Measurements from ENCODE around the gene CLEC4F. TPM values are rescaled to one million over a fixed set of nuclear protein-coding genes. Genes with fewer than 3 reads are reported as not detected.

Gene CLEC4F
- total and polyA plus RNA-seq, 4 donors = 0.03 to 0.25 (median 0.19) TPM; not detected in 1

DNA sequence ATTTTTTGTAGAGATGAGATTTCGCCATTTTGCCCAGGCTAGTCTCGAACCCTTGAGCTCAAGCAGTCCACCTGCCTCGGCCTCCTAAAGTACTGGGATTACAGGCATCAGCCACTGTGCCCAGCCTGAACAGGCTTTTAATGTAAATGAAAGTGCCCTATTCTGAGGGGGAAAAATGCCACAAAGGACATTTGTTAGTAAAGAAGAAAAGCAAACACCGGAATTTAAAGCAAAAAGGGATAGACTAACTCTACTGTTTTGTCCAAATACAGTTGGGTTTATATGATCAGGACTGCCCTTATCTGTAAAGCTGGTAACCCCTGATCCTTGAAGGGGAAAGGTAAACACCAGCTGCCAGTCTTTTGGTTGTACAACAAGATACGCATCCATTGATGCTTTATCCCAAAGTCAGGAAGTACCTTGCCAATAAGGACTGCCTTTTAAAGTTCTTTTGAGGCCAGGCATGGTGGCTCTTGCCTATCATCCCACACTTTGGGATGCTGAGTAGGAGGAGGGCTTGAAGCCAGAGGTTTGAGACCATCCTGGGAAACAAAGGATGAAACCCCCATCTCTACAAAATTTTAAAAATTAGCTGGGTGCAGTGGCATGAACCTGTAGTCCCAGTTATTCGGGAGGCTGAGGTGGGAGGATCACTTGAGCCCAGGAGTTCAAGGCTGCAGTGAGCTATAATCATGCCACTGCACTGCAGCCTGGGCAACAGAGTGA, 13.1 kb downstream of the CLEC4F start:
- no peak overlapping the region for H3K4me3 ChIP-seq (ENCODE audit: low read depth in 1 of 3, low read length in 3 of 3)
- H3K27ac ChIP-seq (ENCODE audit: low read depth in 1 of 2, low read length in 2 of 2) = no peak overlapping the region
- H3K4me1 ChIP-seq (ENCODE audit: control insufficient read depth in 4 of 4, insufficient read depth in 4 of 4, low read length in 3 of 4) = no peaks in the 10 kb centered on the region
- no peaks in the 10 kb centered on the region for H3K36me3 ChIP-seq (ENCODE audit: control insufficient read depth in 4 of 4, insufficient read depth in 3 of 4, low read depth in 1 of 4, low read length in 3 of 4)
- no peak overlapping the region for H3K9ac ChIP-seq (ENCODE audit: low read depth in 1 of 2, low read length in 2 of 2)
- no peaks in the 10 kb centered on the region for H3K9me3 ChIP-seq (ENCODE audit: control insufficient read depth in 4 of 4, low read length in 3 of 4)
- TF ChIP-seq NR2F2 (IDR thresholded peaks at IDR 0.05) (no peak), JUND (IDR thresholded peaks at IDR 0.05) (no peak), FOXA2 (IDR thresholded peaks at IDR 0.05) (no peak), FOXA1 (IDR thresholded peaks at IDR 0.05) (no peak), YY1 (IDR thresholded peaks at IDR 0.05) (no peak), EGR1 (IDR thresholded peaks at IDR 0.05; ENCODE audit: low read depth in 2 of 2) (no peak), HNF4G (IDR thresholded peaks at IDR 0.05) (no peak), GABPA (IDR thresholded peaks at IDR 0.05 in 1 of 2, conservative IDR thresholded peaks at IDR 0.05 in 1 of 2) (no peak), TAF1 (conservative IDR thresholded peaks at IDR 0.05) (no peak)
- TF ChIP-seq, protein P1, sequence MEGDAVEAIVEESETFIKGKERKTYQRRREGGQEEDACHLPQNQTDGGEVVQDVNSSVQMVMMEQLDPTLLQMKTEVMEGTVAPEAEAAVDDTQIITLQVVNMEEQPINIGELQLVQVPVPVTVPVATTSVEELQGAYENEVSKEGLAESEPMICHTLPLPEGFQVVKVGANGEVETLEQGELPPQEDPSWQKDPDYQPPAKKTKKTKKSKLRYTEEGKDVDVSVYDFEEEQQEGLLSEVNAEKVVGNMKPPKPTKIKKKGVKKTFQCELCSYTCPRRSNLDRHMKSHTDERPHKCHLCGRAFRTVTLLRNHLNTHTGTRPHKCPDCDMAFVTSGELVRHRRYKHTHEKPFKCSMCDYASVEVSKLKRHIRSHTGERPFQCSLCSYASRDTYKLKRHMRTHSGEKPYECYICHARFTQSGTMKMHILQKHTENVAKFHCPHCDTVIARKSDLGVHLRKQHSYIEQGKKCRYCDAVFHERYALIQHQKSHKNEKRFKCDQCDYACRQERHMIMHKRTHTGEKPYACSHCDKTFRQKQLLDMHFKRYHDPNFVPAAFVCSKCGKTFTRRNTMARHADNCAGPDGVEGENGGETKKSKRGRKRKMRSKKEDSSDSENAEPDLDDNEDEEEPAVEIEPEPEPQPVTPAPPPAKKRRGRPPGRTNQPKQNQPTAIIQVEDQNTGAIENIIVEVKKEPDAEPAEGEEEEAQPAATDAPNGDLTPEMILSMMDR (IDR thresholded peaks at IDR 0.05; ENCODE audit: low read depth, low read length, missing input control) = no peak
- TF ChIP-seq, protein P2, sequence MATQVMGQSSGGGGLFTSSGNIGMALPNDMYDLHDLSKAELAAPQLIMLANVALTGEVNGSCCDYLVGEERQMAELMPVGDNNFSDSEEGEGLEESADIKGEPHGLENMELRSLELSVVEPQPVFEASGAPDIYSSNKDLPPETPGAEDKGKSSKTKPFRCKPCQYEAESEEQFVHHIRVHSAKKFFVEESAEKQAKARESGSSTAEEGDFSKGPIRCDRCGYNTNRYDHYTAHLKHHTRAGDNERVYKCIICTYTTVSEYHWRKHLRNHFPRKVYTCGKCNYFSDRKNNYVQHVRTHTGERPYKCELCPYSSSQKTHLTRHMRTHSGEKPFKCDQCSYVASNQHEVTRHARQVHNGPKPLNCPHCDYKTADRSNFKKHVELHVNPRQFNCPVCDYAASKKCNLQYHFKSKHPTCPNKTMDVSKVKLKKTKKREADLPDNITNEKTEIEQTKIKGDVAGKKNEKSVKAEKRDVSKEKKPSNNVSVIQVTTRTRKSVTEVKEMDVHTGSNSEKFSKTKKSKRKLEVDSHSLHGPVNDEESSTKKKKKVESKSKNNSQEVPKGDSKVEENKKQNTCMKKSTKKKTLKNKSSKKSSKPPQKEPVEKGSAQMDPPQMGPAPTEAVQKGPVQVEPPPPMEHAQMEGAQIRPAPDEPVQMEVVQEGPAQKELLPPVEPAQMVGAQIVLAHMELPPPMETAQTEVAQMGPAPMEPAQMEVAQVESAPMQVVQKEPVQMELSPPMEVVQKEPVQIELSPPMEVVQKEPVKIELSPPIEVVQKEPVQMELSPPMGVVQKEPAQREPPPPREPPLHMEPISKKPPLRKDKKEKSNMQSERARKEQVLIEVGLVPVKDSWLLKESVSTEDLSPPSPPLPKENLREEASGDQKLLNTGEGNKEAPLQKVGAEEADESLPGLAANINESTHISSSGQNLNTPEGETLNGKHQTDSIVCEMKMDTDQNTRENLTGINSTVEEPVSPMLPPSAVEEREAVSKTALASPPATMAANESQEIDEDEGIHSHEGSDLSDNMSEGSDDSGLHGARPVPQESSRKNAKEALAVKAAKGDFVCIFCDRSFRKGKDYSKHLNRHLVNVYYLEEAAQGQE (IDR thresholded peaks at IDR 0.05) = no peak
- TF ChIP-seq, protein P3, sequence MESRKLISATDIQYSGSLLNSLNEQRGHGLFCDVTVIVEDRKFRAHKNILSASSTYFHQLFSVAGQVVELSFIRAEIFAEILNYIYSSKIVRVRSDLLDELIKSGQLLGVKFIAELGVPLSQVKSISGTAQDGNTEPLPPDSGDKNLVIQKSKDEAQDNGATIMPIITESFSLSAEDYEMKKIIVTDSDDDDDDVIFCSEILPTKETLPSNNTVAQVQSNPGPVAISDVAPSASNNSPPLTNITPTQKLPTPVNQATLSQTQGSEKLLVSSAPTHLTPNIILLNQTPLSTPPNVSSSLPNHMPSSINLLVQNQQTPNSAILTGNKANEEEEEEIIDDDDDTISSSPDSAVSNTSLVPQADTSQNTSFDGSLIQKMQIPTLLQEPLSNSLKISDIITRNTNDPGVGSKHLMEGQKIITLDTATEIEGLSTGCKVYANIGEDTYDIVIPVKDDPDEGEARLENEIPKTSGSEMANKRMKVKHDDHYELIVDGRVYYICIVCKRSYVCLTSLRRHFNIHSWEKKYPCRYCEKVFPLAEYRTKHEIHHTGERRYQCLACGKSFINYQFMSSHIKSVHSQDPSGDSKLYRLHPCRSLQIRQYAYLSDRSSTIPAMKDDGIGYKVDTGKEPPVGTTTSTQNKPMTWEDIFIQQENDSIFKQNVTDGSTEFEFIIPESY (IDR thresholded peaks at IDR 0.05) = no peak
- TF ChIP-seq, protein P4, sequence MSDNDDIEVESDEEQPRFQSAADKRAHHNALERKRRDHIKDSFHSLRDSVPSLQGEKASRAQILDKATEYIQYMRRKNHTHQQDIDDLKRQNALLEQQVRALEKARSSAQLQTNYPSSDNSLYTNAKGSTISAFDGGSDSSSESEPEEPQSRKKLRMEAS (IDR thresholded peaks at IDR 0.05) = no peak
- 81% methylated on average over 6 of the region's 6 CpGs for WGBS
- DNase-seq (ENCODE audit: low spot score) = no peak
- no peaks in the 10 kb centered on the region for H3K27me3 ChIP-seq (ENCODE audit: control insufficient read depth in 4 of 4, insufficient read depth in 4 of 4, low read length in 3 of 4)

DNA sequence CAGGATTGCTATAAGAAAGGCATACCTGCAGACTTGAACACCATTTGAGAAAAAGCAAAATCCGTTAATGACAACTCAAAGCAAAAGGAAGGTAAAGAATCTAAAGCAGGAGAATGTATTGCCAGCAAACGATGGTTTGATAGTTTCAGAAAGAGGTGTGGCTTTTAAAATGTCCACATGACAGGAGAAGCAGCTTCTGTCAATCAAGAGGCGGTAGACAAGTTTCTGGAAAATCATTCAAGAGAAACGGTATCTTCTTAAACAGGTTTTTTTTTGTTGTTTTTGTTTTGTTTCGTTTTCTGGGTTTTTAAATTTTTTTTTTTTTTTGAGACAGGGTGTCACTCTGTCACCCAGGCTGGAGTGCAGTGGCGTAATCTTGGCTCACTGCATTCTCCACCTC, 13.8 kb downstream of the CLEC4F start:
- Histone ChIP-seq H3K27ac (ENCODE audit: low read depth in 1 of 2, low read length in 2 of 2) (no peak overlapping the region), H3K9ac (ENCODE audit: low read depth in 1 of 2, low read length in 2 of 2) (no peak overlapping the region), H3K36me3 (ENCODE audit: control insufficient read depth in 4 of 4, insufficient read depth in 3 of 4, low read depth in 1 of 4, low read length in 3 of 4) (no peaks in the 10 kb centered on the region), H3K4me1 (ENCODE audit: control insufficient read depth in 4 of 4, insufficient read depth in 4 of 4, low read length in 3 of 4) (no peaks in the 10 kb centered on the region), H3K27me3 (ENCODE audit: control insufficient read depth in 4 of 4, insufficient read depth in 4 of 4, low read length in 3 of 4) (peaks cover 0 to 2% (median 0%) of the 10 kb centered on the region in 4 donors), H3K4me3 (ENCODE audit: low read depth in 1 of 3, low read length in 3 of 3) (no peak overlapping the region), H3K9me3 (ENCODE audit: control insufficient read depth in 4 of 4, low read length in 3 of 4) (no peaks in the 10 kb centered on the region)
- no peak for DNase-seq (ENCODE audit: low spot score)
- 57% methylated on average over 6 of the region's 6 CpGs for WGBS
- TF ChIP-seq, protein P2 (IDR thresholded peaks at IDR 0.05) = no peak
- TF ChIP-seq HNF4G (IDR thresholded peaks at IDR 0.05) (no peak), NR2F2 (IDR thresholded peaks at IDR 0.05) (no peak), RAD21 (IDR thresholded peaks at IDR 0.05) (no peak), YY1 (IDR thresholded peaks at IDR 0.05) (no peak), HNF4A (conservative IDR thresholded peaks at IDR 0.05) (no peak), TAF1 (conservative IDR thresholded peaks at IDR 0.05) (no peak), EGR1 (IDR thresholded peaks at IDR 0.05; ENCODE audit: low read depth in 2 of 2) (no peak), RXRA (IDR thresholded peaks at IDR 0.05) (no peak)
- TF ChIP-seq, protein P4 (IDR thresholded peaks at IDR 0.05) = no peak
- TF ChIP-seq, protein P5, sequence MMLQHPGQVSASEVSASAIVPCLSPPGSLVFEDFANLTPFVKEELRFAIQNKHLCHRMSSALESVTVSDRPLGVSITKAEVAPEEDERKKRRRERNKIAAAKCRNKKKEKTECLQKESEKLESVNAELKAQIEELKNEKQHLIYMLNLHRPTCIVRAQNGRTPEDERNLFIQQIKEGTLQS (IDR thresholded peaks at IDR 0.05) = no peak
